HG02642 (cell line): ENCODE data around the gene TTC33.
"Not testable (repeated sequence)": the region's sequence is repeated elsewhere in the genome, so short reads cannot be mapped to it uniquely, and the experiment has no call there.

ENCODE experiments used
- ATAC-seq: cut with Tn5 transposase; IDR thresholded peaks from one replicate; pipeline ENCODE4 v1.9.1; 2021; ENCODE audit warnings: mild to moderate bottlenecking; ENCODE audit not compliant: unreplicated experiment, poor library complexity

The TTC33 gene

DNA sequence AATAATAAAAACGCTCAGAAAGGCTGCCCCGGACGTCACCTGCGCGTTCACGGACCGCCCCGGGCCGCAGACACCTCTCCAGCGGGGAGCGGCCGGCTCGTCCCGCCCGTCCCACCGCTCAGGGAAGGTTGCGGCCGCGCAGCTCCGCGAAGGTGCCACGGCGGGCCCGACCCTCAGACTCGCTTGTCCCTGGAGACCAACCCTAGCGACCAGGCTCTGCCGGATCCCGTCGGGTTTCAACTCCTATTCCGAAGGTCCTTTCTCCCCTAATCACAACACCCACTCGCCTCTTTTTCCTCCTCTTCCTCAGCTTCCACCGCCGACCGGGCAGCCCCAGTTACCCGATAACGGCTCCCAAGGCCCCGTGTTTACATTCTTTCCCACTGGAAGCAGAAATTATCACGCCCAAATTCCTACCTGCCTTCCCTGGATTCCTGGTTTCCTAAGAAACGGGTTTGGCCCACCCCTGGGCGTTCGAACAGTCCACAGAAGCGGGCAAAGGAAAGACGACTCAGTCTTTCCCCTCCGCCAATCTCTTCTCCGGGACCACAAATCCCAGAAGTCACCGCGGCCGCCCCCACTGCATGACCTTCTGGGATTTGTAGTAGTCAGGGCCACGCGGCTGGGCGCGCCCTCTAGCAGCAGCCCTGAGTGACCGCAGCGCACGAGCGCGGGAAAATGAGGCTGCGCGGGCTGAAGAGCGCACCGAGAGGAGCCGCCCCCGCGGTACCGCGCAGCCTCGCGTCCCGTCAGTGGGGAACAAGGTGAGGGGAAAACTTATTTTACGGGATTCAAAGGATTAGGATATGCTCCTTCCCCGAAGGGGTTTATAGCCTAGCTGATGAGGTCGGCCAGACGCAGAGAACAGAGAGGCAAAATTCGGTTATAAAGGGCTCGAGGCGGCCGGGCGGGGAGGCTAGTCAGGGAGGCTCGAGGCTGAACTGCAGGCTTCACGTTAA lies at the start of gene TTC33:
Gene TTC33, minus strand, starts transcription at position 555 of the 959 bp plus-strand sequence. CDS start 8,943 bp downstream, outside the sequence.
- peak; percentile 91 for ATAC-seq

GRCh38 chr5:40801771-40802562 lies 46.2 kb upstream of the TTC33 start:
- ATAC-seq = no peak

DNA sequence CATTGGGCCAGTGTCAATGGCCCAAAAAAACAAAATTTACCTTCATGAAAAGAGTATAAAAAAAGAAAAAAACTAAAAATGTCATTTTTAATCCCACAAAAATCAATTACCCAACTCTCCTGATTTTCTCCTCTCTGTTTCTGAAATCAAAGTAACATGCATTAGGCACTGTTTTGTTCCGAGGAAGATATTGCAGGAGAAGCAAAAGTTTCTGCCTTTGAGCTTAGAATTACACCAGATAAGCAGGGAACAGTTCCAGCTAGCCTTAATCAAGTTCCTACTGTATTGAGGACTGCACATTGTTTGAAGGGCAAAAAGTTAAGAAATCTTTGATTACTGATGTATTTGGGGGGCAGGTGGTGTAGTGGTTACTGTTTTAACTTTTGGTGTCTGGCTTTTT lies 43.5 kb upstream of the TTC33 start:
- no peak for ATAC-seq

DNA sequence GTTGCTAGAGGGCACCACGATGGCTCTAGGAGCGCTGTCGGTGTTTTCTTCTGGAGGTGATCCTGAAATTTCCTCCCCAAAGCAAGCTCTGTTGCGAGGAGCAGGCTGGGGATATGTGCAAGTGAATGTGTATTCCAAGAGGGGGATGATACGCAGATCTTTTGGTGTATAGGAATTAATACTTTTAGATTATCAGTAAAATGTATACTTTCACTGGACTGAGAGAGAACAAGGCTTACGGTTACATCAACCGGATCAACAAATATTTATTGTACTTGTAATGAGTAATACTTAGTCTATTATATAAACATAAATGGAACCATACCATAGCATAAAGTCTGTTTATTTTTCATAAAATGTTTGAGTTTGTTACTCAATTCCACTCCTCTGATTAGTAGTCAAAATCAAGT lies 43.0 kb upstream of the TTC33 start:
- no peak for ATAC-seq

GRCh38 chr5:40798012-40798800 lies 42.4 kb upstream of the TTC33 start, which contains the start of gene PRKAA1:
TSS of gene PRKAA1 (minus strand) at chr5:40798374. CDS start at chr5:40798189, 185 bp downstream.
- peak; percentile 98 for ATAC-seq

DNA sequence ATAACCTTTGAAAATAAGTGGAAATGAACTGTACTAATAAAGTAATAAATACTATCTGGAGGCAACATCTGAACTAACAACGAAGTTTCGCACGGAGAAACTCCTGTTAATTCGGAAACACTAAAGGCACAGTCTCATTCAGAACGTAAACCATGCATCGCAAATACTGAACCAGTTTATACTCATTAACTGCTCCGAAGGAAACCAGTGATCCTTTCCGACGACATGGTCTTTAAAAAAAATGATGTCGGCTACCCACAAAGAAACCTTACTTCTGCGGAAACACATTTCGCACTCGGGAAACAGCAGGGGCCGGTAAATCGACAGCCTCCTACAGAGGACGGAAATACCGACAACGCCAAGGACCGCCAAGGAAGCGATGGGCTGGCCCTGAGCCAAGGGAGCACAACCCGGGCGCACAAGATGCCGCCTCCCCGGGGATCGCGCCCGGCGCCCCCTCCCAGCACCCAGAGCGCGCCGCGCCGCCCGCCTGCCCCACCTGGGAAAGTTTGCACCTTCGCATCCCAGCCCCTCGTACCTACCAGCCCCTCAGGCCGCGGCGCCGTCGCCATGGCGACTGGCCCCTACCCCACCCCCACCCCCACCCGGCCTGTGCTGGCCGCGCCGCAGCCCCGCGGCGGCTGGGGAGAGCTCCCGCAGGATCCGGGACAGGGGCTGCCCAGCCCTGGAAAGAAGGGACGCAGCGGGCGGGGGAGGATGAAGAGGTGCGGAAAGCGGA lies 41.7 kb upstream of the TTC33 start:
- peak; percentile 54 for ATAC-seq

DNA sequence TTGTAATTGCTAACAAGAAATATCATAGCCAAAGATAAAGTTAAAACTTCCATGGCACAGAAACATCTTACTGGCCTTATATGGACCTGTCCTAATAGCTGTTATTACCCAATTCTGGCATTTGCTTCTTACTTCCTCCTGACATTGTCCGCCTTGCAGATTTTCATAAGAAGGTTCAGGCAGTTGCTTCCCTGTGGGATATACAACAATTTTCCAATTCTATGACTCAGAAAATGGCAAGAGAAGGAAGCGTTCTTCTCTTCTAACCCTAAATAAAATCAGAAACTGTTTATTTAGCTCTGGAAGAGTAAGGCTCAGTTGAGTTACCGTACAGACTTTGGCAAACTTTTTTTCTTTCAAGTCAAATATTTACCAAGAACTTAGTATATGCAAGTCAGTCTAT lies 40.7 kb upstream of the TTC33 start:
- ATAC-seq = no peak

- ATAC-seq = not testable (repeated sequence)
Measured at GRCh38 chr5:40794877-40795276, 39.1 kb upstream of the TTC33 start.

DNA sequence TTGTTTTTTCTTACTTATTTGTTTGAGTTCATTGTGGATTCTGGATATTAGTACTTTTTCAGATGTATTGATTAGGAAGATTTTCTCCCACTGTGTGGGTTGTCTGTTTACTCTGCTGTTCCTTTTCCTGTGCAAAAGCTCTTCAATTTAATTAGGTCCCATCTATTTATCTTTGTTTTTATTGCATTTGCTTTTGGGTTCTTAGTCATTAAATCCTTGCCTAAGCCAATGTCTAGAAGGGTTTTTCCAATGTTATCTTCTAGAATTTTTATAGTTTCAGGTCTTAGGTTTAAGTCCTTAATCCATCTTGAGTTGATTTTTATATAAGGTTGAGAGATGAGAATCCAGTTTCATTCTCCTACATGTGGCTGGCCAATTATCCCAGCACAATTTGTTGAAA lies 38.6 kb upstream of the TTC33 start:
- not testable (repeated sequence) for ATAC-seq

DNA sequence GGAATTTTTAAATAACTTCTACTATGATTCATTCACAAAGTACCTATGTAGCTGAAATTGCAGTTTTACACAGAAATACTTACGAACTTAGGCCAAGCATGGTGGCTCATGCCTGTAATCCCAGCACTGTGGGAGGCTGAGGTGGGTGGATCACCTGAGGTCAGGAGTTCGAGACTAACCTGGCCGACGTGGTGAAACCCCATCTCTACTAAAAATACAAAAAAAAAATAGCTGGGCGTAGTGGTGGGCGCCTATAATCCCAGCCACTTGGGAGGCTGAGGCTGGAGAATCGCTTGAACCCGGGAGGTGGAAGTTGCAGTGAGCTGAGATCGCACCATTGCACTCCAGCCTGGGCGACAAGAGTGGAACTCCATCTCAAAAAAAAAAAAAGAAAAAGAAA lies 36.9 kb upstream of the TTC33 start:
- not testable (repeated sequence) for ATAC-seq

DNA sequence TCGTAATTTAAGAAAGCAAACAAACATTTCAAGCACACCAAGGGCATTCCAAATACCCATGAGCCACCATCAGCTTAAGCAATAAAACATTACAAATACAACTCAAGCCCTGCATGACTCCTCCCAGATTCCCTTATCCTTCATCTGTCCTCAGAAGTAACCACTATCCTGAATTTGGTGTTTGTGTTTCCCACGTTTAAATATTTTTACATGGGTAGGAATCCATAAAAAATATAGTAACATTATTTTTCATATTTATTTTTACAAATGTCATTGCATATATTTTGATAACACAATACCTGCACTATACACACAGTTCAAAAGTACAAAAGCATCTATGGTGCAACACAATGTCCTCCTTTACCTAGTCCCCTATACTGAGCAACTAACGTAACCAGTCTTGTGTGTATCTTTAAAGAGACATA lies 36.0 kb upstream of the TTC33 start:
- no peak for ATAC-seq

DNA sequence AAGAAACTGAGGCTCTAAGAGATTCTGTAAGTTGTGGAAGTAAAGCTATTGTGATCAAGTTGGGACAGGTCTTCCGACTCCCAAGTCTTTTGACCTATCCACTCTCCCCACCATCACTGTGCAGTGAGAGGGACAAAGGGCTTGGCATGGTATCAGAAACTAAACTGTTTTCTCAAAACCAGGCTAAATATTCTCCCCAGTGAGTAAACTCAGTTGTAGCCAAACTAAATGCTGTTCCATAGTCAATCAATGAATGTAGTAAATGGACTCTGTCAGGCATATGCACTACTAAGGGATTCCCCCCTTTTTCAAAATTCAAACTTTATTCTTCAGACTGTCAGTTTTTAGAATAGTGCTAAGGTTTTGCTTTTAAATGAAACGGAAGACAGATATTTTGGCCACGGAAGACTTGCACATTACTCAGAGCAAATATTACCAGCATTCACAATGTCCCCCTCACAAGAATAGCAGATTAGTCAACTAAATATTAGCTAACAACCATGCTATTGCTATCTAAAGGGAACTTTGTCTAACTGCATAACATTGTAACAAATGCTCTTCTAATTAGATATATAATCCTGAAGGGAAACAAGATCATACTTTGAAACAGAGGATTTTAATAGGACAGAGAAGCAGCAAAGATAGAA lies 35.3 kb upstream of the TTC33 start:
- no peak for ATAC-seq

- ATAC-seq = not testable (repeated sequence)
Measured at GRCh38 chr5:40788941-40789340, 33.2 kb upstream of the TTC33 start.

- no peak for ATAC-seq
Measured at GRCh38 chr5:40787986-40788385, 32.2 kb upstream of the TTC33 start.

DNA sequence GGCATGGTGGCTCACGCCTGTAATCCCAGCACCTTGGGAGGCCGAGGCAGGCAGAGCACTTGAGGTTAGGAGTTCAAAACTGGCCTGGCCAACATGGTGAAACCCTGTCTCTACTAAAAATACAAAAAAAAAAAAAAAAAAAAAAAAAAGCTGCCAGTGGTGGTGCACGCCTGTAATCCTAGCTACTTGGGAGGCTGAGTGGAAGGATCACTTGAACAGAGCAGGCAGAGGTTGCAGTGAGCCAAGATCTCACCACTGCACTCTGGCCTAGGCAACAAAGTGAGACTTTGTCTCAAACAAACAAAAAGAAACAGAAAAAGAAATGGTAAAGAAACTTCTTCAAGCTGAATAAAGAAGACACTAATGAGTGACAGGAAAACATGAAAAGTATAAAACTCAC lies 30.9 kb upstream of the TTC33 start:
- ATAC-seq = not testable (repeated sequence)

DNA sequence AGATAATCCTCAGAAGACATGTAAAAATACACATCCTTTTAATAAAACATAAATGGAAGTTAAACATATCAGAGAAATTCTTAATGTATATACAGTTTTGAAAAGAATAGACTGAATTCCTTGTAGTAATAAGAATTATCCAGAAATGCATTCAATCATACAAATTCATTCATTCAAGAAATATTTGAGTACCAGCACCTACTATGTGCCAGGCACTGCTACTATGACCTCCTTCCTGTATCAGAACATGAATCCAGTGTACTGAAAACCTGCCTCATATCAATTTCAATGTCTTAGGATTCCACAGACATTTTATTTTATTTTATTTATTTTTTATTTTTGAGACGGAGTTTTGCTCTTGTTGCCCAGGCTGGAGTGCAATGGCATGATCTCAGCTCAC lies 29.2 kb upstream of the TTC33 start:
- ATAC-seq = no peak

GRCh38 chr5:40784027-40784653 lies 28.4 kb upstream of the TTC33 start:
- no peak for ATAC-seq

DNA sequence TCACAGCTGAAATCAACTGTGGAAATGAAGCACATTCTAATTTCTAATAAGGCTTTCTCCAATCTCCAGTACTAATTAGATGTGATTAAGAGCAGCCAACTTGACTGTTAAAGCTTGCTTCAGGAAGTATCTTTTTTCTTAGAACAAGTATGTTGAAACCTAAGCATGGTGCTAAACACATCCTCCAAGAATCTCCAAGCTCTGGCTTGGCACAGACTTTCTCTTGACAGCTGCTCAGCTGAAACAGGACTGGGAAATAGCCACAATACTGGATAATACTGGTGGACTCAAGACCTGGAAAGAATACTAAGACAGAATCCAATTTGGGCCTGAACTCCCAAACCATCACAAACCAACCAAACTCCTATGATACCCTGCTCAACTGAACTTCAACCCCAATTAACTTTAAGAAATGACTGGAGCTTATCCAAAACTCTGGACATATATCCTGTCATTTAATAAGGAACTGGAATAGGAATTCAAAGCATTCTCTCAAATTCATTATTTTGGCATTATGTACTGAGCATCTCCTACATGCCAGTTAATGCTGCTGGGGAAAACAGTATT lies 26.2 kb upstream of the TTC33 start:
- ATAC-seq = no peak
